DOHH2 (cell line): ENCODE data around the gene ARHGAP23.

Experiments used
- CTCF ChIP-seq: fragments of 200-600 bp; sonication (generic); IDR thresholded peaks from one replicate; pipeline ENCODE4 v1.5.1; 2014; ENCODE audit warnings: antibody characterized with exemption, mild to moderate bottlenecking, low read depth, low read length; ENCODE audit not compliant: poor library complexity, severe bottlenecking
- EZH2phosphoT487 ChIP-seq: fragments of 200-600 bp; sonication (generic); IDR thresholded peaks from 2 replicates; pipeline ENCODE4 v1.6.1; 2017; ENCODE audit warnings: borderline replicate concordance, mild to moderate bottlenecking, antibody characterized with exemption, low read length, moderate library complexity, mixed read lengths

- TF ChIP-seq CTCF, result no peak
- no peak for TF ChIP-seq EZH2phosphoT487
These were observed 110.6 kb downstream of the ARHGAP23 start for GRCh38 chr17:38538906-38539305.
